GM12892 (cell line): ENCODE measurements around the gene RNPEPL1.

Experiments used
- POLR2A ChIP-seq: IDR thresholded peaks from 2 replicates; pipeline ENCODE4 v1.6.1; 2011; ENCODE audit warnings: low read depth, low read length, control low read depth
- POLR2AphosphoS5 ChIP-seq: IDR thresholded peaks from 2 replicates; pipeline ENCODE4 v1.6.1; 2011; ENCODE audit warnings: low read depth, low read length, control low read depth

- no peak for TF ChIP-seq POLR2A
- no peak for TF ChIP-seq POLR2AphosphoS5
Measured at GRCh38 chr2:240590681-240591111, 22.4 kb downstream of the RNPEPL1 start.
